ENCODE results near the gene RDH8.

DNA sequence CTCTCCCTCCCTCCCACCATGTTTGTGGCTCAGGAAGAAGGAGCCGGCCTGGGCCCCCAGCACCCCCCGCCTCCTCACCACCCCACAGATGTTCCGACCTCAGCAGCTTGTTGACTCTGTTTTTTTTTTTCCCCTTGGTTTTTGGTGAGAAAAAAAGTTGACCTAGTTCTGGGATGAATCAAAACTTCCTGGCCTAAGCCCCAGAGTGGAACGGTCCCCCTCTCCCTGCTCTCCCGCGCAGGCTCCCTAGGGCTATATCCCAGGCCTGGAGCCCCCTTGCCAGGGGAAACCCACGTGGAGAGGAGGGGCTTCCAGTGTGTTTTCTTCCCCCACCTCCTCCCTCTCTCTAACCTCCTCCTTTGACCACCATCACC, 7.0 kb upstream of the RDH8 start:
- TF ChIP-seq, protein P1, sequence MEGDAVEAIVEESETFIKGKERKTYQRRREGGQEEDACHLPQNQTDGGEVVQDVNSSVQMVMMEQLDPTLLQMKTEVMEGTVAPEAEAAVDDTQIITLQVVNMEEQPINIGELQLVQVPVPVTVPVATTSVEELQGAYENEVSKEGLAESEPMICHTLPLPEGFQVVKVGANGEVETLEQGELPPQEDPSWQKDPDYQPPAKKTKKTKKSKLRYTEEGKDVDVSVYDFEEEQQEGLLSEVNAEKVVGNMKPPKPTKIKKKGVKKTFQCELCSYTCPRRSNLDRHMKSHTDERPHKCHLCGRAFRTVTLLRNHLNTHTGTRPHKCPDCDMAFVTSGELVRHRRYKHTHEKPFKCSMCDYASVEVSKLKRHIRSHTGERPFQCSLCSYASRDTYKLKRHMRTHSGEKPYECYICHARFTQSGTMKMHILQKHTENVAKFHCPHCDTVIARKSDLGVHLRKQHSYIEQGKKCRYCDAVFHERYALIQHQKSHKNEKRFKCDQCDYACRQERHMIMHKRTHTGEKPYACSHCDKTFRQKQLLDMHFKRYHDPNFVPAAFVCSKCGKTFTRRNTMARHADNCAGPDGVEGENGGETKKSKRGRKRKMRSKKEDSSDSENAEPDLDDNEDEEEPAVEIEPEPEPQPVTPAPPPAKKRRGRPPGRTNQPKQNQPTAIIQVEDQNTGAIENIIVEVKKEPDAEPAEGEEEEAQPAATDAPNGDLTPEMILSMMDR (tag by site-specific recombination; IDR thresholded peaks at IDR 0.05), result no peak
- TF ChIP-seq ZNF24 (tag by site-specific recombination; IDR thresholded peaks at IDR 0.05), result no peak
- no peak for TF ChIP-seq ZNF23 (tag by site-specific recombination; IDR thresholded peaks at IDR 0.05; ENCODE audit: borderline replicate concordance)
- TF ChIP-seq YY1 (tag by site-specific recombination; IDR thresholded peaks at IDR 0.05), result no peak
- TF ChIP-seq, protein P2, sequence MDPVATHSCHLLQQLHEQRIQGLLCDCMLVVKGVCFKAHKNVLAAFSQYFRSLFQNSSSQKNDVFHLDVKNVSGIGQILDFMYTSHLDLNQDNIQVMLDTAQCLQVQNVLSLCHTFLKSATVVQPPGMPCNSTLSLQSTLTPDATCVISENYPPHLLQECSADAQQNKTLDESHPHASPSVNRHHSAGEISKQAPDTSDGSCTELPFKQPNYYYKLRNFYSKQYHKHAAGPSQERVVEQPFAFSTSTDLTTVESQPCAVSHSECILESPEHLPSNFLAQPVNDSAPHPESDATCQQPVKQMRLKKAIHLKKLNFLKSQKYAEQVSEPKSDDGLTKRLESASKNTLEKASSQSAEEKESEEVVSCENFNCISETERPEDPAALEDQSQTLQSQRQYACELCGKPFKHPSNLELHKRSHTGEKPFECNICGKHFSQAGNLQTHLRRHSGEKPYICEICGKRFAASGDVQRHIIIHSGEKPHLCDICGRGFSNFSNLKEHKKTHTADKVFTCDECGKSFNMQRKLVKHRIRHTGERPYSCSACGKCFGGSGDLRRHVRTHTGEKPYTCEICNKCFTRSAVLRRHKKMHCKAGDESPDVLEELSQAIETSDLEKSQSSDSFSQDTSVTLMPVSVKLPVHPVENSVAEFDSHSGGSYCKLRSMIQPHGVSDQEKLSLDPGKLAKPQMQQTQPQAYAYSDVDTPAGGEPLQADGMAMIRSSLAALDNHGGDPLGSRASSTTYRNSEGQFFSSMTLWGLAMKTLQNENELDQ (tag by site-specific recombination; IDR thresholded peaks at IDR 0.05; ENCODE audit: low read depth), result no peak
- TF ChIP-seq, protein P3, sequence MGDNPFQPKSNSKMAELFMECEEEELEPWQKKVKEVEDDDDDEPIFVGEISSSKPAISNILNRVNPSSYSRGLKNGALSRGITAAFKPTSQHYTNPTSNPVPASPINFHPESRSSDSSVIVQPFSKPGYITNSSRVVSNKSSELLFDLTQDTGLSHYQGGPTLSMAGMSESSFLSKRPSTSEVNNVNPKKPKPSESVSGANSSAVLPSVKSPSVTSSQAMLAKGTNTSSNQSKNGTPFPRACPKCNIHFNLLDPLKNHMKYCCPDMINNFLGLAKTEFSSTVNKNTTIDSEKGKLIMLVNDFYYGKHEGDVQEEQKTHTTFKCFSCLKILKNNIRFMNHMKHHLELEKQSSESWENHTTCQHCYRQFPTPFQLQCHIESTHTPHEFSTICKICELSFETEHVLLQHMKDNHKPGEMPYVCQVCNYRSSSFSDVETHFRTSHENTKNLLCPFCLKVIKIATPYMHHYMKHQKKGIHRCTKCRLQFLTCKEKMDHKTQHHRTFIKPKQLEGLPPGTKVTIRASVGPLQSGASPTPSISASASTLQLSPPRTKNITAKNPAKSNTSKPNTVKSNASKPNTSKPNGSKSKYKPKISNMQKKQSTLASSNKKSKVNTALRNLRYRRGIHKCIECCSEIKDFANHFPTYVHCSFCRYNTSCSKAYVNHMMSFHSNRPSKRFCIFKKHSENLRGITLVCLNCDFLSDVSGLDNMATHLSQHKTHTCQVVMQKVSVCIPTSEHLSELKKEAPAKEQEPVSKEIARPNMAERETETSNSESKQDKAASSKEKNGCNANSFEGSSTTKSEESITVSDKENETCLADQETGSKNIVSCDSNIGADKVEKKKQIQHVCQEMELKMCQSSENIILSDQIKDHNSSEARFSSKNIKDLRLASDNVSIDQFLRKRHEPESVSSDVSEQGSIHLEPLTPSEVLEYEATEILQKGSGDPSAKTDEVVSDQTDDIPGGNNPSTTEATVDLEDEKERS (tag by site-specific recombination; IDR thresholded peaks at IDR 0.05), result no peak
- no peak for TF ChIP-seq ZBTB1 (tag by site-specific recombination; IDR thresholded peaks at IDR 0.05)
- no peak for TF ChIP-seq ZNF561 (tag by site-specific recombination; IDR thresholded peaks at IDR 0.05; ENCODE audit: borderline replicate concordance)
- no peak for TF ChIP-seq ZNF324 (tag by site-specific recombination; IDR thresholded peaks at IDR 0.05)
- TF ChIP-seq SP3 (tag by site-specific recombination; IDR thresholded peaks at IDR 0.05), result no peak
- TF ChIP-seq, protein P4, sequence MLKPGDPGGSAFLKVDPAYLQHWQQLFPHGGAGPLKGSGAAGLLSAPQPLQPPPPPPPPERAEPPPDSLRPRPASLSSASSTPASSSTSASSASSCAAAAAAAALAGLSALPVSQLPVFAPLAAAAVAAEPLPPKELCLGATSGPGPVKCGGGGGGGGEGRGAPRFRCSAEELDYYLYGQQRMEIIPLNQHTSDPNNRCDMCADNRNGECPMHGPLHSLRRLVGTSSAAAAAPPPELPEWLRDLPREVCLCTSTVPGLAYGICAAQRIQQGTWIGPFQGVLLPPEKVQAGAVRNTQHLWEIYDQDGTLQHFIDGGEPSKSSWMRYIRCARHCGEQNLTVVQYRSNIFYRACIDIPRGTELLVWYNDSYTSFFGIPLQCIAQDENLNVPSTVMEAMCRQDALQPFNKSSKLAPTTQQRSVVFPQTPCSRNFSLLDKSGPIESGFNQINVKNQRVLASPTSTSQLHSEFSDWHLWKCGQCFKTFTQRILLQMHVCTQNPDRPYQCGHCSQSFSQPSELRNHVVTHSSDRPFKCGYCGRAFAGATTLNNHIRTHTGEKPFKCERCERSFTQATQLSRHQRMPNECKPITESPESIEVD (tag by site-specific recombination; IDR thresholded peaks at IDR 0.05), result no peak
